Measurements from ENCODE around the gene MICU1. TPM values are rescaled to one million over a fixed set of nuclear protein-coding genes. Genes with fewer than 3 reads are reported as not detected.

Gene MICU1
- polyA plus RNA-seq, 2 donors: 15.0 to 18.1 TPM

- H3K27ac ChIP-seq (ENCODE audit: low read depth in 2 of 2, low read length in 1 of 2): no peak overlapping the region
- no peaks in the 10 kb centered on the region for H3K27me3 ChIP-seq (ENCODE audit: control insufficient read depth in 1 of 2, insufficient read depth in 2 of 2, low read length in 2 of 2)
- H3K36me3 ChIP-seq (ENCODE audit: control insufficient read depth in 2 of 2, insufficient read depth in 2 of 2, low read length in 1 of 2): peaks cover 14 to 29% of the 10 kb centered on the region in 2 donors
- H3K4me1 ChIP-seq (ENCODE audit: control insufficient read depth in 2 of 2, insufficient read depth in 2 of 2, low read length in 1 of 2): peaks cover 0 to 9% of the 10 kb centered on the region in 2 donors
- H3K4me3 ChIP-seq (ENCODE audit: low read depth in 1 of 2, low read length in 2 of 2): no peak overlapping the region
- no peaks in the 10 kb centered on the region for H3K9me3 ChIP-seq (ENCODE audit: control insufficient read depth in 2 of 2, insufficient read depth in 1 of 2, low read depth in 1 of 2, low read length in 1 of 2)
- WGBS, 2 donors: 94 to 95% methylated on average over 5 of the region's 5 CpGs
Observed at GRCh38 chr10:72342911-72343310, 283.0 kb downstream of the MICU1 start.

GRCh38 chr10:72340510-72341261 is 285.2 kb downstream of the MICU1 start:
- WGBS, 2 donors: 56 to 59% methylated on average over 27 to 28 of the region's 28 CpGs
- H3K4me1 ChIP-seq (ENCODE audit: control insufficient read depth in 2 of 2, insufficient read depth in 2 of 2, low read length in 1 of 2): peaks cover 13 to 23% of the 10 kb centered on the region in 2 donors
- no peak overlapping the region for H3K27ac ChIP-seq (ENCODE audit: low read depth in 2 of 2, low read length in 1 of 2)
- no peaks in the 10 kb centered on the region for H3K9me3 ChIP-seq (ENCODE audit: control insufficient read depth in 2 of 2, insufficient read depth in 1 of 2, low read depth in 1 of 2, low read length in 1 of 2)
- no peak overlapping the region for H3K4me3 ChIP-seq (ENCODE audit: low read depth in 1 of 2, low read length in 2 of 2)
- H3K27me3 ChIP-seq (ENCODE audit: control insufficient read depth in 1 of 2, insufficient read depth in 2 of 2, low read length in 2 of 2): no peaks in the 10 kb centered on the region
- H3K36me3 ChIP-seq (ENCODE audit: control insufficient read depth in 2 of 2, insufficient read depth in 2 of 2, low read length in 1 of 2): peaks cover 17 to 31% of the 10 kb centered on the region in 2 donors

GRCh38 chr10:72338180-72338579 is 287.7 kb downstream of the MICU1 start:
- peaks cover 12 to 26% of the 10 kb centered on the region in 2 donors for H3K36me3 ChIP-seq (ENCODE audit: control insufficient read depth in 2 of 2, insufficient read depth in 2 of 2, low read length in 1 of 2)

GRCh38 chr10:72337722-72338121 is 288.2 kb downstream of the MICU1 start:
- peaks cover 9 to 22% of the 10 kb centered on the region in 2 donors for H3K36me3 ChIP-seq (ENCODE audit: control insufficient read depth in 2 of 2, insufficient read depth in 2 of 2, low read length in 1 of 2)

More at GRCh38 chr10:72338180-72338579, 287.7 kb downstream of the MICU1 start:
- H3K9me3 ChIP-seq (ENCODE audit: control insufficient read depth in 2 of 2, insufficient read depth in 1 of 2, low read depth in 1 of 2, low read length in 1 of 2): no peaks in the 10 kb centered on the region
- no peak overlapping the region for H3K27ac ChIP-seq (ENCODE audit: low read depth in 2 of 2, low read length in 1 of 2)
- peaks cover 14 to 34% of the 10 kb centered on the region in 2 donors for H3K4me1 ChIP-seq (ENCODE audit: control insufficient read depth in 2 of 2, insufficient read depth in 2 of 2, low read length in 1 of 2)
- H3K27me3 ChIP-seq (ENCODE audit: control insufficient read depth in 1 of 2, insufficient read depth in 2 of 2, low read length in 2 of 2): no peaks in the 10 kb centered on the region
- no peak overlapping the region for H3K4me3 ChIP-seq (ENCODE audit: low read depth in 1 of 2, low read length in 2 of 2)
- WGBS, 2 donors: 78 to 86% methylated on average over 7 of the region's 7 CpGs

GRCh38 chr10:72337039-72337629 is 288.7 kb downstream of the MICU1 start:
- H3K9me3 ChIP-seq (ENCODE audit: control insufficient read depth in 2 of 2, insufficient read depth in 1 of 2, low read depth in 1 of 2, low read length in 1 of 2): no peaks in the 10 kb centered on the region
- H3K4me1 ChIP-seq (ENCODE audit: control insufficient read depth in 2 of 2, insufficient read depth in 2 of 2, low read length in 1 of 2): peaks cover 14 to 37% of the 10 kb centered on the region in 2 donors
- peaks cover 6 to 17% of the 10 kb centered on the region in 2 donors for H3K36me3 ChIP-seq (ENCODE audit: control insufficient read depth in 2 of 2, insufficient read depth in 2 of 2, low read length in 1 of 2)
- H3K4me3 ChIP-seq (ENCODE audit: low read depth in 1 of 2, low read length in 2 of 2): no peak overlapping the region
- WGBS, 2 donors: 18 to 22% methylated on average over 5 of the region's 5 CpGs
- peak overlapping the region; percentile 61 to 73 for H3K27ac ChIP-seq (ENCODE audit: low read depth in 2 of 2, low read length in 1 of 2)
- no peaks in the 10 kb centered on the region for H3K27me3 ChIP-seq (ENCODE audit: control insufficient read depth in 1 of 2, insufficient read depth in 2 of 2, low read length in 2 of 2)

More at GRCh38 chr10:72337722-72338121, 288.2 kb downstream of the MICU1 start:
- H3K4me1 ChIP-seq (ENCODE audit: control insufficient read depth in 2 of 2, insufficient read depth in 2 of 2, low read length in 1 of 2): peaks cover 14 to 34% of the 10 kb centered on the region in 2 donors
- no peak overlapping the region for H3K4me3 ChIP-seq (ENCODE audit: low read depth in 1 of 2, low read length in 2 of 2)
- 86 to 87% methylated on average over 9 of the region's 9 CpGs for WGBS, 2 donors
- no peak overlapping the region for H3K27ac ChIP-seq (ENCODE audit: low read depth in 2 of 2, low read length in 1 of 2)
- H3K27me3 ChIP-seq (ENCODE audit: control insufficient read depth in 1 of 2, insufficient read depth in 2 of 2, low read length in 2 of 2): no peaks in the 10 kb centered on the region
- H3K9me3 ChIP-seq (ENCODE audit: control insufficient read depth in 2 of 2, insufficient read depth in 1 of 2, low read depth in 1 of 2, low read length in 1 of 2): no peaks in the 10 kb centered on the region

GRCh38 chr10:72336259-72337038 is 289.4 kb downstream of the MICU1 start:
- Histone ChIP-seq H3K4me3 (ENCODE audit: low read depth in 1 of 2, low read length in 2 of 2) (no peak overlapping the region), H3K4me1 (ENCODE audit: control insufficient read depth in 2 of 2, insufficient read depth in 2 of 2, low read length in 1 of 2) (peaks cover 14 to 41% of the 10 kb centered on the region in 2 donors), H3K9me3 (ENCODE audit: control insufficient read depth in 2 of 2, insufficient read depth in 1 of 2, low read depth in 1 of 2, low read length in 1 of 2) (no peaks in the 10 kb centered on the region), H3K27me3 (ENCODE audit: control insufficient read depth in 1 of 2, insufficient read depth in 2 of 2, low read length in 2 of 2) (no peaks in the 10 kb centered on the region), H3K36me3 (ENCODE audit: control insufficient read depth in 2 of 2, insufficient read depth in 2 of 2, low read length in 1 of 2) (peaks cover 3 to 16% of the 10 kb centered on the region in 2 donors), H3K27ac (ENCODE audit: low read depth in 2 of 2, low read length in 1 of 2) (peak overlapping the region; percentile 73 to 93)
- 76 to 79% methylated on average over 18 of the region's 18 CpGs for WGBS, 2 donors

- Histone ChIP-seq H3K9me3 (ENCODE audit: control insufficient read depth in 2 of 2, insufficient read depth in 1 of 2, low read depth in 1 of 2, low read length in 1 of 2) (no peaks in the 10 kb centered on the region), H3K4me1 (ENCODE audit: control insufficient read depth in 2 of 2, insufficient read depth in 2 of 2, low read length in 1 of 2) (peaks cover 14 to 42% of the 10 kb centered on the region in 2 donors), H3K4me3 (ENCODE audit: low read depth in 1 of 2, low read length in 2 of 2) (no peak overlapping the region), H3K27me3 (ENCODE audit: control insufficient read depth in 1 of 2, insufficient read depth in 2 of 2, low read length in 2 of 2) (no peaks in the 10 kb centered on the region), H3K36me3 (ENCODE audit: control insufficient read depth in 2 of 2, insufficient read depth in 2 of 2, low read length in 1 of 2) (peaks cover 3 to 16% of the 10 kb centered on the region in 2 donors), H3K27ac (ENCODE audit: low read depth in 2 of 2, low read length in 1 of 2) (peak overlapping the region; percentile 72 to 93)
- 56% methylated on average over 20 of the region's 20 CpGs for WGBS, 2 donors
Observed at GRCh38 chr10:72335394-72336258, 290.3 kb downstream of the MICU1 start.

GRCh38 chr10:72334825-72335393 is 291.0 kb downstream of the MICU1 start:
- Histone ChIP-seq H3K27ac (ENCODE audit: low read depth in 2 of 2, low read length in 1 of 2) (peak overlapping the region; percentile 72 to 93), H3K9me3 (ENCODE audit: control insufficient read depth in 2 of 2, insufficient read depth in 1 of 2, low read depth in 1 of 2, low read length in 1 of 2) (no peaks in the 10 kb centered on the region), H3K27me3 (ENCODE audit: control insufficient read depth in 1 of 2, insufficient read depth in 2 of 2, low read length in 2 of 2) (no peaks in the 10 kb centered on the region), H3K4me1 (ENCODE audit: control insufficient read depth in 2 of 2, insufficient read depth in 2 of 2, low read length in 1 of 2) (peaks cover 15 to 38% of the 10 kb centered on the region in 2 donors), H3K4me3 (ENCODE audit: low read depth in 1 of 2, low read length in 2 of 2) (no peak overlapping the region), H3K36me3 (ENCODE audit: control insufficient read depth in 2 of 2, insufficient read depth in 2 of 2, low read length in 1 of 2) (peaks cover 3 to 16% of the 10 kb centered on the region in 2 donors)
- WGBS, 2 donors: 36% methylated on average over 15 to 16 of the region's 16 CpGs

All from esophagus (tissue), 2 donors.